HG02759 (cell line): ENCODE results near the gene KCNMA1.
A peak's percentile ranks its signal among the peaks of the same experiment; 100 is the strongest.

Experiments
- ATAC-seq: cut with Tn5 transposase; IDR thresholded peaks from one replicate; pipeline ENCODE4 v1.9.1; 2021; ENCODE audit warnings: mild to moderate bottlenecking, moderate library complexity; ENCODE audit not compliant: unreplicated experiment

Gene KCNMA1

DNA sequence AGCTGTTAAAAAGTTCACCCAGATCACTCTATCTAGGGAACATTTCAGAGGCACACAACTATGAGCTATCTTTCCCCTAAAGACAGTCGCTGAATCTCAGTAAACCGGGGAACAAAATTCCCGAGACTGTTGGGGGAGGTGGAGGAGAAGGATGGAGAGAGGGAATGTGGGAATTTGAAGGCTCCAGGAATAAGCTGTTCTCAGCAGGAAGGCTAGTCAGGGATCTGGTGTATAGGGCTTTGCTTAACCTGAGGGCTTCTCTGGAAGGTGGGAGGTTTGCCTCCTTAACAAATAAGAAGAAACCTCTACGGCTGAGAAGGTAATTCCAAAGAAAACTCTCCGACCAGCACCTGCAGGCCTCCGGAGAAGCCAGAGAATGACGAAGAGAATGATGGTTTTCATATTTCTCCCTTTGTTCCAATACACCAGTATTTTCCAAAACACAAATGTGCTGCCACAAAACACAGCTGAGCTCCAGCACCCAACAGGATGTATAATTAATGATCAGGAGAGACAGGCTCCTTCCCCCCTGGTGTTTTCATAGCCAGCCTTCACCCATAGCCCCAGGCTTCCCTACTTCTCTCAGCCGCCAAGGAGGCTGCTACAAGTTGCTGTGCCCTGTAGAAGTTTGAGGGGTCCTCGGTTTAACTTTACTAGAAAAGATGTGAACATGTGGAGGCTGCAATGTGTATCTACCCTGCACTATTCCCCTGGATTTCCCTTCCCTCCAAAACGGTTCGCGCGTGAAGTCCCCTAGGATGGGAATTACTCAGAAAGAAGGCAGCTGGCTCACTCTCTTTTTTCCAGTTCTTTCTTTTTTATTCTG is 2.0 kb downstream of the KCNMA1 start:
- ATAC-seq = no peak

DNA sequence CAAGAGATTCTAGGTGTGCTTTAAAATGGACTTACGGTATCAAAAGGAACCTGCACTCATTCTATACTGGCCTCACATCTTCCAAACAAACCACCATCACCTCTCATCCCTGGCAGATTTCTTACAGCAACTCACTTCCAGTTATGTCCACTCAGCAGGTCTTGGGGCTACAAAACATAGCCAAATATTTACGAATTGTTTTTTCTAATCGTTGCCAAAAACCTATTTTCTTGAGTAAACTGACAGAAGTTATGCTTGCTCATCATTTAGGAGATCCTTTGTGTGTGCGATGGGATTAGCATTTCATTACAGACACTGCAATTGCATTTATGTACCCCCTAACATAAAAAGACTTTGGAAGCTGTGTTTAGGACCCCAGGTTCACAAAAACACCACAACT is 2.7 kb downstream of the KCNMA1 start:
- no peak for ATAC-seq

GRCh38 chr10:77633376-77633775 is 4.2 kb downstream of the KCNMA1 start:
- ATAC-seq = no peak

DNA sequence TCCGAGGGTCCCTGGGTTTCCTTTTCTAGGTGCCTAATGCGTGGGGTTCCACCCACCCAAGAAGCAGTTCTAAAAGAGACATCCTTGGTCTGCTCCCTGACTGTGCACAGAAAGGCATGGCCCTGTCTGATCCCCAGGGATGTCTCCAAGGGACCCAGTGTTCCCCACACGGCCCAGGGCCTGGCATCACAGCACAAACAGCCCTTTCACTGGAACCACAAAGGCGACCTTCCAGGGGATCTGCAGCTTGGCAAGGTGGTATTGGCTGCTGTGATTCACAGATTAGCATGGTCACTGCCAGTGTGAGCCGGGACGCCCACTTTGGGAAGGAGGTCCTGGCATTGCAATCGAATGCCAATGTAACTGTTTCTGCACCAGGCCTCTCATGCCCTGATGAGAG is 6.4 kb downstream of the KCNMA1 start:
- no peak for ATAC-seq

DNA sequence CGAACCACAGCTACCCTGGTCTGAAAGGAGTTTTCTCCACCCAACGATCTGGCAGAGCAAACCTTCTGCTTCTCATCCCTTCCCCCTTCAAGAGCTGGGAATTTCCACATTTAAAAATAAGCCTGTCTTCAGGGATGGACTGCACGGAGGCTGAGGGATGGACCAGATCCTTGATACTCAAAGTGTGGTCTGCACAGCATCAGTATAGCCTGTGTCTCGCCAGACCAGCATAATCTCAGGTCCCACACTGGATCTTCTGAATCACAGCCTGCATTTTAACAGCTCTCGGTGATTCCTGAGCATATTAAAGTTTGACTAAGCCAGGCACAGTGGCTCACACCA is 7.1 kb downstream of the KCNMA1 start:
- ATAC-seq = no peak

DNA sequence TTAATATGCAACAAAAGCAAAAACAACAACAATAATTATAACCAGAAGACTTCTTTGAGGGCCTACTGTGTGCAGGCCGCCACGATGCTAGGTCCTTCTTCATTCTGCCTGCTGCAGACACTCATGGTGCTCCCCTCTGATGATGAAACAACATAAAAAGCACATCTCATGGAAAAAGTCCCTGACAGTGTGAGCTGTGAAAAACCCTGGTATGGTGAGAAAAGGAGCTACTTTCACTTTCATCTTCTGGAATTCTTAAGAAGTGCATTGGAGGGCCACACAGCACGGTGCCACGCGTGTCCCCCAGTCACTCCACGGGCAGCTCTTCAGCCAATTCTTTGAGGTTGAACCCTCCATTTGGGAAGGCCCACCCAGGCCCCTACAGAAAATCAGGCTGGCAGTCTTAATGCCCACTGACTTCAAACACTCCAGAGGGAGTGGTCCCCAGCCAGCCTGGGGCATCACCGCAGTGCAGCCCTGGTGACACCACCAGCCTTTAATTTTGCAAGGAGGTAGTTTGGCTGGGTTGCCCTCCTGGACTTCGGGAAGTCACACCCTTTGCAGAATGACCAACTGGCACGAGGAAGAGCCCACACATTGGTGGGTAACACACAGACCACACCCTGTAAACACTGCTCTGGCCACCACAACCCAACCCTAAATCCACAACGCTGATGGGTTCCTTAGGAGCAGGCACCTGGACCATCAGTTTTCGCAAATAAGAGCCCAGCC is 7.7 kb downstream of the KCNMA1 start:
- no peak for ATAC-seq

DNA sequence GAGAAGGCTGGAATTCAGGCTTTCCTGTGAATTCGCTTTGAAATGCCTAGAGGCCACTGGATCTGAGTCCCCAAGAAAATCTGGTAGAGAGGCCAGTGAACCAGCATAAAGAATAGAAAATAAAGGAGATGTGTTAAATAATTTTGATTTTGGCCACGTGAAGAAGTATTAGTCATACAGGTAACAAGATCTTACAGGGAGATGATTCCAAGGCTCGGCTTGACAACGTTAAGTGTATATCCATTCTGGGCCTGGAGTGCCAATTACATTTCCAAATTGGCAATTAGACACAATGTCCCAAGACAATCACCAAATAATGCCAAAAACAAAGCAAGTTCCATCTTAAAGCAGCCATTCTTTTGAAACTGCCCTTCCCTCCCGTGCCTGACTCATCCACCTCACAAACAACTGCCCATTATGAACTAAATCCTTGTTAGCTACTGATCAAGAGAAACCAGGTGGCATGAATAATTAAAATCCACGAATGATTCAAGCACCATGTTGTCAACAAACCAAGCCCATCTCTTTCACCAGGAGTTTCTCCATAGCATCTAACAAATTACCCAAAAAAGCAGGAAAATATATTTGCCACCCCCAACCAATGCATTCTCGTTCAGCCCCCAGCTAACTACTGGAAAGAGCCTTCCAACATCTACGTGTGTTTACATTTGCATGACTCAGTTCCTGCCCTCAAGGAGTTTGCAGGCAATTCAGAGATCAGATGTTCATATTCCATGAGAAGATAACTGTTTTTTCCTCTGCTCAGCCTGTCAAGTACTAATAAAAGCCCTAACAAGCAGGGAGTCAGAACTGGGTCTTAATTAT is 8.5 kb downstream of the KCNMA1 start:
- ATAC-seq = no peak

GRCh38 chr10:77626266-77626935 is 11.2 kb downstream of the KCNMA1 start:
- ATAC-seq = no peak

GRCh38 chr10:77625379-77625778 is 12.2 kb downstream of the KCNMA1 start:
- ATAC-seq = peak; percentile 36

- peak; percentile 55 for ATAC-seq
These were observed 14.7 kb downstream of the KCNMA1 start for GRCh38 chr10:77622889-77623291.

DNA sequence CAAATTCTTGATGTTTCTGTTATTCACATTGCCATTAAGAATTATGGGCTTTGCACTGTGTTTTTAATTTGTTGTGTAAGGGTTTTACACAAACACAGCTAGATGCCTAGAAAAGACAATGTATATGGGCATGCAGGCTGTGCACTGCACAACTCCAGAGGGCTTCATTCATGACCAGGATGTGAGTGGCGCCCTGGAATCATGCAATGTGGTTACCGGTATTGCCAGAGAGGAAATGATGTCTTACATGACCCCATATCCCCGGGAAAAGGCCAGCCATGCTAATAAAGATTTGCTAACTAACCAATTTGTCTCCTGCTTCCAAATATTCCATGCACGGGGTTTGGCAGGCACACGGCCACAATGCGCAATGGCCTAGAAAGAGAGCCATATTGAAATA is 16.9 kb downstream of the KCNMA1 start:
- no peak for ATAC-seq

DNA sequence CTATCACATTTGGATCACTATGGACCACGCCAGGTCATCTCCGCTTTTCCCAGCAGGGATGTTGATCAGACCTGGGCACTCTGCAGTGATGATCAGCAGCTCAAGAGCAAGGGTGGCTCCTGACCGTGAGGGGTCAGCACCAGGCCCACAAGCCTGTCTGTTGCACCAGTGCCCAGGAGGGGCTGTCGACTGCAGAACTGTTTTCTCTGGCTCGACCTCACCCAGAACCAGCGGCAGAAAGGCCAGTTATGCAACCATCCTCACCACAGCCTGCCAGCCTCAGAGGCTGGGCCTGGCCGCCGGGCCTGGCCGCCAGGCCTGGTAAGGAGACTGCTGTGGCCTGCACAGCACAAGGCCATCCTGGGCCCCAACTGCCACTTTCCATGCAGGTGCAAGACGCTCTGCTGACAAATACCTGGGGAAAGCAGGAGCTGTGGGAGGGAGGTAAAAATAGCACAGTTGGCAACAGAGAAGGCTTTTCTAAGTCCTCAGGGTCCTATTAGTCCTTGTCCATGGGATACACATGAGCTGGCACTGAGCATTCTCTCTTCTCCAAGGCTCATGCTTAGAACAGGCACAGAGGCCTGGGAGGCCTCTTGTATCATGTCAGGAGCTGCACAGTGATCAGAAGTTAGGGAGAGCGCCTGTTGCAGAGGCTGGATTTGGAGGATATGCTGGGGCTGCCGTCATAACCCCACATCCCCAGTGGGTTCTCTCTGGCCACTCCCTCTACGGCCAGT is 17.5 kb downstream of the KCNMA1 start:
- no peak for ATAC-seq

GRCh38 chr10:77618117-77618516 is 19.5 kb downstream of the KCNMA1 start:
- ATAC-seq = no peak

- ATAC-seq = no peak
These were observed 20.8 kb downstream of the KCNMA1 start for GRCh38 chr10:77616766-77617165.

DNA sequence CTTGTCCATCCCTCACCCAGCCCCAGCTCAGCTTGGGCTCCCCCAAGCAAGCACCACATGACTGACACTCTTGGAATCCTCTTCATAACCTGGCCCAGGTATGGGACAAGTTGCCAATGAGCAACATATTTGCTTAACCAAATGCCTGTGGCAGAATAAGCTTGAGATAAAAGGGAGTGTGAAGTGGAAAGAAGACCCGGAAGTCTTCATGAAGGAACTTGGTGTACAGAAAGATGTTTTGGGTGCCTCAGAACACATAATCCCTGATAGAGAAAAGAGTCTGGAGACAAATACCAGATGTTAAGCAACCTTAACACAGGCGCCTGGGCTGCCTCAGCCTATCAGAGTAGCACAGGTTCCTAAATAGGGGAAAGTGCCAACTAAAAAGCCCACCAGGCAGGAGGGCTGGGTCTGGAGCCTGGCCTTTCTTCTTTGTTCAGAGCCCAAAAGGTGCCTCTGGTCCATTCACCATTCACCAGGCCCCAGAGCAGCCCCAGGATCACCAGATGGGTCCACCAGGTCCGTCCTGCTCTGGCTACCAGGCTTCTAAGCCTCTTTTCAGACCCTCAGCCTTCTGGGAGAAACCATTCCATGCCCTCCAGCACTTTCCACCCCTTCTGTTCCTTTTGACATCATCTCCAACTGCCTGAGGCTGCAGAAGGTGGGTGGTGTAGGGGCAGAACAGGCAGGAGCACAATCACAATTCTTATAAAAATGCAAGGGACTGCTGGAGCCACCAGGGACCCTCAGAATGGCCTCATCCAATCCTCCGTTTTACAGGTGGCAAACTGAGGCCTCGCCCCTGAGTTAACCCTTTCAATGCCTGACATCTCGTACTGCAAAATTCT is 22.6 kb downstream of the KCNMA1 start:
- ATAC-seq = no peak

- peak; percentile 61 for ATAC-seq
These were observed 24.0 kb downstream of the KCNMA1 start for GRCh38 chr10:77613476-77614130.

DNA sequence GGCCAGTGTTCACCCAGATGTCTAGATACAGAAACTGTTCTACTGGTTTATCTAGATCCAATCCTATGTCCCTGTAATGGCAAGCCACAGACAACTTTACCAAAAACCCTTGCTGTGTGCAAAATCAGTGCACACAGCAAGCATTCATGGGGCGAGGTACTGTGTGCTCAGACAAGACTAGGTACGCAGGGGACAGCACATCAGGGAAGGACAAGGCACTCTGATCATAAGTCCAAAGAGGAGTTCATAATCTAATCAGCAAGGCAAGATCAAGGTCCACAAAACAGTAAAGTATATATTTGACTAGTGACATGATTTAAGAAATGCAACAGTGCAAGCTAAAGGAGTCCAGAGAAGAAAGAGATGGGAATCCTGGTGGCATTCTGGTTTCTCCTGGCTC is 25.9 kb downstream of the KCNMA1 start:
- no peak for ATAC-seq

DNA sequence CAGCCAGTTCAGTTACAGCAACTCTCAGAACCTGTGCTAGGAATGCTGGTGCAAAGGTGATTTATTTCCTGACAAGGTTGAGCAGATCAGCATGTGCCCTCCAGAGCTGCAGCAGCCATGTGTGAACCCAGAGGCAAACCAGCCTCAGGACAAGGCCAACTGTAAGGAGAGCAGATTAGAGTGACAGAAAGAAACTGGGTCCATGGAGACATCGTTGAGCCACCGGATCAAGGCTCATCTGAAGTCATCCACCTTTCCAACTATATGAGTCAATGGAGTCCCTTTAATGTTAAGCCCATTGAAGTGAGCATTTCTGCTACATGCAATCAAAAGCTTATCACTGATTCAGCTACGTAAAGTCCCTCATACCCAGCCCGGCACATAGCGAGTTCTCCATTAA is 26.4 kb downstream of the KCNMA1 start:
- ATAC-seq = no peak

- peak; percentile 35 for ATAC-seq
These were observed 27.8 kb downstream of the KCNMA1 start for GRCh38 chr10:77609781-77610272.
